HEK293 (cell line): ENCODE results near the gene ORAI2.
"Not testable (repeated sequence)": the region's sequence is repeated elsewhere in the genome, so short reads cannot be mapped to it uniquely, and the experiment has no call there.

ENCODE experiments used
- CTCF ChIA-PET: fragments of 350-600 bp; formaldehyde crosslinking; extraction: SDS; loops from one replicate; lab custom pipeline; 2021; ENCODE audit warnings: antibody characterized with exemption; lab: Yijun Ruan, JAX
- POLR2A ChIA-PET: fragments of 300-600 bp; formaldehyde crosslinking; extraction: SDS; loops from one replicate; lab custom pipeline; 2020; ENCODE audit warnings: antibody characterized with exemption, inconsistent platforms; lab: Yijun Ruan, JAX
- H3K27ac ChIP-seq: fragments of 200-500 bp; sonication (Bioruptor generic); 2 replicates; pipeline ENCODE4 v1.5.1; 2014; ENCODE audit warnings: low read depth, low read length, control low read depth, inconsistent platforms; ENCODE audit errors: extremely low read depth
- H3K36me3 ChIP-seq, 2 experiments: fragments of 200-500 bp in 1 of 2; sonication (Bioruptor generic) in 1 of 2; 1 replicate in 1 of 2; 2 replicates in 1 of 2; pipeline ENCODE4 v1.5.1; 2014 to 2017; ENCODE audit warnings: inconsistent platforms in 2 of 2, low read length in 2 of 2; ENCODE audit not compliant: control insufficient read depth in 2 of 2, insufficient read depth in 1 of 2
- H3K4me1 ChIP-seq: fragments of 200-500 bp; sonication (Bioruptor generic); 2 replicates; pipeline ENCODE4 v1.5.1; 2014; ENCODE audit warnings: mild to moderate bottlenecking, low read length, inconsistent platforms; ENCODE audit not compliant: control insufficient read depth, insufficient read depth
- H3K4me3 ChIP-seq: 2 replicates; pipeline ENCODE4 v1.5.1; 2011; ENCODE audit warnings: low read depth, mild to moderate bottlenecking, control low read depth, low read length, moderate library complexity
- H3K9me3 ChIP-seq: fragments of 200-500 bp; sonication (Bioruptor generic); 2 replicates; pipeline ENCODE4 v1.5.1; 2014; ENCODE audit warnings: low read depth, low read length, inconsistent platforms; ENCODE audit not compliant: control insufficient read depth, insufficient read depth
- CTCF ChIP-seq: fragments of 450-650 bp; formaldehyde crosslinking; IDR thresholded peaks from 2 replicates; pipeline ENCODE4 v1.5.1; 2016; ENCODE audit warnings: missing biosample characterization, missing genetic modification characterization
- GLIS1 ChIP-seq: fragments of 450-650 bp; formaldehyde crosslinking; IDR thresholded peaks from 2 replicates; pipeline ENCODE4 v1.5.1; 2016; ENCODE audit warnings: missing biosample characterization, missing genetic modification characterization
- SCRT1 ChIP-seq: fragments of 450-650 bp; formaldehyde crosslinking; IDR thresholded peaks from 2 replicates; pipeline ENCODE4 v1.5.1; 2016; ENCODE audit warnings: missing biosample characterization, missing genetic modification characterization, borderline replicate concordance
- SCRT2 ChIP-seq: fragments of 450-650 bp; formaldehyde crosslinking; IDR thresholded peaks from 2 replicates; pipeline ENCODE4 v1.5.1; 2016; ENCODE audit warnings: missing biosample characterization, missing genetic modification characterization
- ZBTB11 ChIP-seq: fragments of 450-650 bp; formaldehyde crosslinking; conservative IDR thresholded peaks from 2 replicates; pipeline ENCODE4 v1.5.1; 2016; ENCODE audit warnings: low read depth, missing biosample characterization, missing genetic modification characterization
- ZBTB17 ChIP-seq: fragments of 450-650 bp; formaldehyde crosslinking; IDR thresholded peaks from 2 replicates; pipeline ENCODE4 v1.5.1; 2016; ENCODE audit warnings: missing biosample characterization, missing genetic modification characterization
- ZBTB26 ChIP-seq: fragments of 450-650 bp; formaldehyde crosslinking; optimal IDR thresholded peaks from 2 replicates; pipeline ENCODE3; 2016; ENCODE audit warnings: missing biosample characterization, mild to moderate bottlenecking, missing genetic modification characterization
- ZEB2 ChIP-seq: fragments of 450-650 bp; formaldehyde crosslinking; IDR thresholded peaks from 2 replicates; pipeline ENCODE4 v1.5.1; 2016; ENCODE audit warnings: missing biosample characterization, missing genetic modification characterization
- ZNF2 ChIP-seq: fragments of 450-650 bp; formaldehyde crosslinking; IDR thresholded peaks from 2 replicates; pipeline ENCODE4 v1.5.1; 2016; ENCODE audit warnings: missing biosample characterization, missing genetic modification characterization
- ZNF366 ChIP-seq: fragments of 450-650 bp; formaldehyde crosslinking; conservative IDR thresholded peaks from 2 replicates; pipeline ENCODE4 v1.5.1; 2016; ENCODE audit warnings: missing biosample characterization, missing genetic modification characterization
- ZNF501 ChIP-seq: fragments of 450-650 bp; formaldehyde crosslinking; IDR thresholded peaks from 2 replicates; pipeline ENCODE4 v1.5.1; 2016; ENCODE audit warnings: missing biosample characterization, missing genetic modification characterization
- ZNF600 ChIP-seq: fragments of 450-650 bp; formaldehyde crosslinking; IDR thresholded peaks from 2 replicates; pipeline ENCODE4 v1.5.1; 2016; ENCODE audit warnings: missing biosample characterization, missing genetic modification characterization
- ZNF654 ChIP-seq: fragments of 450-650 bp; formaldehyde crosslinking; IDR thresholded peaks from 2 replicates; pipeline ENCODE4 v1.5.1; 2016; ENCODE audit warnings: low read depth, missing biosample characterization, missing genetic modification characterization
- TF ChIP-seq, protein P1 (sequence below): fragments of 450-650 bp; formaldehyde crosslinking; IDR thresholded peaks from 2 replicates; pipeline ENCODE4 v1.5.1; 2016; ENCODE audit warnings: missing biosample characterization, missing genetic modification characterization

ORAI2 gene

GRCh38 chr7:102478314-102479208, 45.2 kb downstream of the ORAI2 start, which contains the start of gene POLR2J:
POLR2J (minus strand) TSS chr7:102478922; CDS start chr7:102478860, 62 bp downstream.
- TF ChIP-seq ZBTB26 (tag by site-specific recombination) (peak; percentile 33), ZBTB11 (tag by site-specific recombination) (peak; percentile 68)
- H3K4me3 ChIP-seq: peak within 1 kb of the TSS; percentile 39
- H3K36me3 ChIP-seq, H3K9me3 ChIP-seq, H3K4me1 ChIP-seq, POLR2A ChIA-PET, H3K27ac ChIP-seq: not testable (repeated sequence)
- CTCF ChIA-PET: interaction anchor here (0.7 kb wide), 1 partner anchor 66 kb away, joined by 4 read pairs; no protein-coding TSS in a partner anchor

DNA sequence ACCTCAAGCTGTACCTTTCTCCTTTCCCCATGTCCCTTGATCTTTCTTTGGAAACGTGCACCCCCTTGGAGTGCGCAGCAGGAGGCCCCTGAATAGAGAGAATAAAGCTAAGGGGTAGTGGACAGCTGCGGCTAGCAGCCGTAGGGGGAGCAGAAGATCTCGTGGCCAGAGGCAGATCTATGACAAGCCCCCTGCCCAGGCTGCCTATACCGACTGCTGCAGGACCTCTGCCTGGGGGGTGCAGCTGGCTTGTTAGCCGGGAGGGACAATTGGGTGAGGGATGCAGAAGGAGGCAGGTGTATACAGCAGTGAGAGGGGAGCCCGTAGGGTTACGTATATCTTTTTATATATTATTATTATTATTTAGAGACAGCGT, 45.8 kb downstream of the ORAI2 start:
- POLR2A ChIA-PET, H3K4me1 ChIP-seq, H3K4me3 ChIP-seq, H3K9me3 ChIP-seq, H3K36me3 ChIP-seq, CTCF ChIA-PET, H3K27ac ChIP-seq: not testable (repeated sequence)

- CTCF ChIA-PET, H3K4me3 ChIP-seq, H3K4me1 ChIP-seq, POLR2A ChIA-PET, H3K9me3 ChIP-seq, H3K36me3 ChIP-seq, H3K27ac ChIP-seq: not testable (repeated sequence)
- TF ChIP-seq ZEB2 (tag by site-specific recombination) (0 out of 2 replicates have a peak, but pooled peaks have one; percentile 32), ZBTB17 (tag by site-specific recombination) (peak; percentile 49; the same call in 1 of the 2 replicates), CTCF (peak; percentile 57), GLIS1 (0 out of 2 replicates have a peak, but pooled peaks have one; percentile 7), ZNF654 (tag by site-specific recombination) (peak; percentile 43), ZNF501 (tag by site-specific recombination) (peak; percentile 56; the same call in 1 of the 2 replicates), SCRT1 (tag by site-specific recombination) (peak; percentile 98), SCRT2 (tag by site-specific recombination) (peak; percentile 100), ZNF366 (tag by site-specific recombination) (0 out of 2 replicates have a peak, but pooled peaks have one; percentile 11), ZNF2 (peak; percentile 91), ZNF600 (tag by site-specific recombination) (0 out of 2 replicates have a peak, but pooled peaks have one; percentile 29)
- TF ChIP-seq, protein P1, sequence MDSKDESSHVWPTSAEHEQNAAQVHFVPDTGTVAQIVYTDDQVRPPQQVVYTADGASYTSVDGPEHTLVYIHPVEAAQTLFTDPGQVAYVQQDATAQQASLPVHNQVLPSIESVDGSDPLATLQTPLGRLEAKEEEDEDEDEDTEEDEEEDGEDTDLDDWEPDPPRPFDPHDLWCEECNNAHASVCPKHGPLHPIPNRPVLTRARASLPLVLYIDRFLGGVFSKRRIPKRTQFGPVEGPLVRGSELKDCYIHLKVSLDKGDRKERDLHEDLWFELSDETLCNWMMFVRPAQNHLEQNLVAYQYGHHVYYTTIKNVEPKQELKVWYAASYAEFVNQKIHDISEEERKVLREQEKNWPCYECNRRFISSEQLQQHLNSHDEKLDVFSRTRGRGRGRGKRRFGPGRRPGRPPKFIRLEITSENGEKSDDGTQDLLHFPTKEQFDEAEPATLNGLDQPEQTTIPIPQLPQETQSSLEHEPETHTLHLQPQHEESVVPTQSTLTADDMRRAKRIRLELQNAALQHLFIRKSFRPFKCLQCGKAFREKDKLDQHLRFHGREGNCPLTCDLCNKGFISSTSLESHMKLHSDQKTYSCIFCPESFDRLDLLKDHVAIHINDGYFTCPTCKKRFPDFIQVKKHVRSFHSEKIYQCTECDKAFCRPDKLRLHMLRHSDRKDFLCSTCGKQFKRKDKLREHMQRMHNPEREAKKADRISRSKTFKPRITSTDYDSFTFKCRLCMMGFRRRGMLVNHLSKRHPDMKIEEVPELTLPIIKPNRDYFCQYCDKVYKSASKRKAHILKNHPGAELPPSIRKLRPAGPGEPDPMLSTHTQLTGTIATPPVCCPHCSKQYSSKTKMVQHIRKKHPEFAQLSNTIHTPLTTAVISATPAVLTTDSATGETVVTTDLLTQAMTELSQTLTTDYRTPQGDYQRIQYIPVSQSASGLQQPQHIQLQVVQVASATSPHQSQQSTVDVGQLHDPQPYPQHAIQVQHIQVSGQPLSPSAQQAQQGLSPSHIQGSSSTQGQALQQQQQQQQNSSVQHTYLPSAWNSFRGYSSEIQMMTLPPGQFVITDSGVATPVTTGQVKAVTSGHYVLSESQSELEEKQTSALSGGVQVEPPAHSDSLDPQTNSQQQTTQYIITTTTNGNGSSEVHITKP (tag by site-specific recombination): peak; percentile 92
Observed at GRCh38 chr7:102479982-102480637, 46.7 kb downstream of the ORAI2 start.

GRCh38 chr7:102481962-102482361, 48.6 kb downstream of the ORAI2 start:
- H3K9me3 ChIP-seq, H3K36me3 ChIP-seq, H3K4me3 ChIP-seq, H3K27ac ChIP-seq, CTCF ChIA-PET, H3K4me1 ChIP-seq, POLR2A ChIA-PET: not testable (repeated sequence)
